ENCODE data around the gene ZBTB37.
A peak's percentile ranks its signal among the peaks of the same experiment; 100 is the strongest.

GRCh38 chr1:173867753-173868265, 371 bp upstream of the ZBTB37 start, which contains the start of gene GAS5:
- TF ChIP-seq, protein P1, sequence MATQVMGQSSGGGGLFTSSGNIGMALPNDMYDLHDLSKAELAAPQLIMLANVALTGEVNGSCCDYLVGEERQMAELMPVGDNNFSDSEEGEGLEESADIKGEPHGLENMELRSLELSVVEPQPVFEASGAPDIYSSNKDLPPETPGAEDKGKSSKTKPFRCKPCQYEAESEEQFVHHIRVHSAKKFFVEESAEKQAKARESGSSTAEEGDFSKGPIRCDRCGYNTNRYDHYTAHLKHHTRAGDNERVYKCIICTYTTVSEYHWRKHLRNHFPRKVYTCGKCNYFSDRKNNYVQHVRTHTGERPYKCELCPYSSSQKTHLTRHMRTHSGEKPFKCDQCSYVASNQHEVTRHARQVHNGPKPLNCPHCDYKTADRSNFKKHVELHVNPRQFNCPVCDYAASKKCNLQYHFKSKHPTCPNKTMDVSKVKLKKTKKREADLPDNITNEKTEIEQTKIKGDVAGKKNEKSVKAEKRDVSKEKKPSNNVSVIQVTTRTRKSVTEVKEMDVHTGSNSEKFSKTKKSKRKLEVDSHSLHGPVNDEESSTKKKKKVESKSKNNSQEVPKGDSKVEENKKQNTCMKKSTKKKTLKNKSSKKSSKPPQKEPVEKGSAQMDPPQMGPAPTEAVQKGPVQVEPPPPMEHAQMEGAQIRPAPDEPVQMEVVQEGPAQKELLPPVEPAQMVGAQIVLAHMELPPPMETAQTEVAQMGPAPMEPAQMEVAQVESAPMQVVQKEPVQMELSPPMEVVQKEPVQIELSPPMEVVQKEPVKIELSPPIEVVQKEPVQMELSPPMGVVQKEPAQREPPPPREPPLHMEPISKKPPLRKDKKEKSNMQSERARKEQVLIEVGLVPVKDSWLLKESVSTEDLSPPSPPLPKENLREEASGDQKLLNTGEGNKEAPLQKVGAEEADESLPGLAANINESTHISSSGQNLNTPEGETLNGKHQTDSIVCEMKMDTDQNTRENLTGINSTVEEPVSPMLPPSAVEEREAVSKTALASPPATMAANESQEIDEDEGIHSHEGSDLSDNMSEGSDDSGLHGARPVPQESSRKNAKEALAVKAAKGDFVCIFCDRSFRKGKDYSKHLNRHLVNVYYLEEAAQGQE (IDR thresholded peaks at IDR 0.05; ENCODE audit: insufficient replicate concordance, low read depth), result peak; percentile 85
- TF ChIP-seq CTCF (IDR thresholded peaks at IDR 0.05; ENCODE audit: insufficient read depth, low read length), result no peak
- TF ChIP-seq POLR2AphosphoS5 (IDR thresholded peaks at IDR 0.05; ENCODE audit: low read depth), result peak; percentile 99
- no peak; the same call in 1 of the 2 replicates for TF ChIP-seq GABPA (IDR thresholded peaks at IDR 0.05; ENCODE audit: low read depth)

Measured in HL-60 (cell line).